Neural progenitor cell (in vitro differentiated cells): ENCODE results near the gene CDH18.

Experiments
- EZH2 ChIP-seq: fragments of 200-600 bp; sonication (generic); IDR thresholded peaks from 2 replicates; pipeline ENCODE4 v1.6.1; 2017; ENCODE audit warnings: antibody characterized with exemption, mild to moderate bottlenecking, moderate library complexity
- TF ChIP-seq, protein P1 (sequence below): fragments of 200-600 bp; sonication (generic); IDR thresholded peaks from 2 replicates; pipeline ENCODE4 v1.5.1; 2017; ENCODE audit warnings: antibody characterized with exemption, mild to moderate bottlenecking

GRCh38 chr5:19859020-19859419 is 129.0 kb downstream of the CDH18 start:
- TF ChIP-seq, protein P1, sequence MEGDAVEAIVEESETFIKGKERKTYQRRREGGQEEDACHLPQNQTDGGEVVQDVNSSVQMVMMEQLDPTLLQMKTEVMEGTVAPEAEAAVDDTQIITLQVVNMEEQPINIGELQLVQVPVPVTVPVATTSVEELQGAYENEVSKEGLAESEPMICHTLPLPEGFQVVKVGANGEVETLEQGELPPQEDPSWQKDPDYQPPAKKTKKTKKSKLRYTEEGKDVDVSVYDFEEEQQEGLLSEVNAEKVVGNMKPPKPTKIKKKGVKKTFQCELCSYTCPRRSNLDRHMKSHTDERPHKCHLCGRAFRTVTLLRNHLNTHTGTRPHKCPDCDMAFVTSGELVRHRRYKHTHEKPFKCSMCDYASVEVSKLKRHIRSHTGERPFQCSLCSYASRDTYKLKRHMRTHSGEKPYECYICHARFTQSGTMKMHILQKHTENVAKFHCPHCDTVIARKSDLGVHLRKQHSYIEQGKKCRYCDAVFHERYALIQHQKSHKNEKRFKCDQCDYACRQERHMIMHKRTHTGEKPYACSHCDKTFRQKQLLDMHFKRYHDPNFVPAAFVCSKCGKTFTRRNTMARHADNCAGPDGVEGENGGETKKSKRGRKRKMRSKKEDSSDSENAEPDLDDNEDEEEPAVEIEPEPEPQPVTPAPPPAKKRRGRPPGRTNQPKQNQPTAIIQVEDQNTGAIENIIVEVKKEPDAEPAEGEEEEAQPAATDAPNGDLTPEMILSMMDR = no peak
- no peak for TF ChIP-seq EZH2
